Chondrocyte (in vitro differentiated cells): Measurements from ENCODE around the gene C1orf122. TPM values are rescaled to one million over a fixed set of nuclear protein-coding genes. Genes with fewer than 3 reads are reported as not detected.

Experiments used
- DNase-seq: peaks from one replicate; pipeline ENCODE4 v3.0.0; 2021; ENCODE audit warnings: mixed read lengths, low spot score
- H3K27ac Mint-ChIP-seq: one replicate; pipeline ENCODE4 v1.8.0; 2021; ENCODE audit warnings: mild to moderate bottlenecking, moderate library complexity, mixed read lengths; ENCODE audit not compliant: unreplicated experiment
- H3K27me3 Mint-ChIP-seq: 2 replicates; pipeline ENCODE4 v1.8.0; 2021; ENCODE audit warnings: low read depth, mixed read lengths
- H3K36me3 Mint-ChIP-seq: 2 replicates; pipeline ENCODE4 v1.8.0; 2021; ENCODE audit warnings: low read depth, mixed read lengths
- H3K4me1 Mint-ChIP-seq: 2 replicates; pipeline ENCODE4 v1.8.0; 2021; ENCODE audit warnings: low read depth, mild to moderate bottlenecking, mixed read lengths
- H3K4me3 Mint-ChIP-seq: one replicate; pipeline ENCODE4 v1.8.0; 2021; ENCODE audit warnings: mild to moderate bottlenecking, moderate library complexity, mixed read lengths; ENCODE audit not compliant: unreplicated experiment
- H3K9me3 Mint-ChIP-seq: 2 replicates; pipeline ENCODE4 v1.8.0; 2021; ENCODE audit warnings: low read depth, mixed read lengths
- CTCF ChIP-seq: fragments of 200-600 bp; sonication (generic); IDR thresholded peaks from 2 replicates; pipeline ENCODE4 v1.5.0; 2021; ENCODE audit warnings: antibody characterized with exemption, mild to moderate bottlenecking, moderate library complexity
- total RNA-seq: library from RNA; stranded (reverse); gene quantifications from 3 replicates; pipeline ENCODE4 v1.2.1, GENCODE V29; 2021

The C1orf122 gene
- total RNA-seq, 1 donor from 2014 or later, result 76.1 TPM

GRCh38 chr1:37776946-37777516 lies 30.6 kb upstream of the C1orf122 start:
- H3K9me3 Mint-ChIP-seq, result peaks cover 7% of the 10 kb centered on the region
- H3K4me1 Mint-ChIP-seq, result no peaks in the 10 kb centered on the region
- no peak overlapping the region for H3K4me3 Mint-ChIP-seq
- no peak for TF ChIP-seq CTCF
- H3K27me3 Mint-ChIP-seq, result peaks cover 37% of the 10 kb centered on the region
- no peaks in the 10 kb centered on the region for H3K36me3 Mint-ChIP-seq
- H3K27ac Mint-ChIP-seq, result no peak overlapping the region
- no peak for DNase-seq

- Mint-ChIP-seq H3K4me3 (no peak overlapping the region), H3K27me3 (peaks cover 39% of the 10 kb centered on the region), H3K36me3 (no peaks in the 10 kb centered on the region), H3K27ac (no peak overlapping the region), H3K9me3 (peaks cover 5% of the 10 kb centered on the region), H3K4me1 (no peaks in the 10 kb centered on the region)
- DNase-seq, result no peak
- TF ChIP-seq CTCF, result no peak
These were observed 28.9 kb upstream of the C1orf122 start for GRCh38 chr1:37778654-37779053.

GRCh38 chr1:37782491-37782890 lies 25.1 kb upstream of the C1orf122 start:
- no peaks in the 10 kb centered on the region for H3K9me3 Mint-ChIP-seq
- peaks cover 49% of the 10 kb centered on the region for H3K27me3 Mint-ChIP-seq
- no peaks in the 10 kb centered on the region for H3K36me3 Mint-ChIP-seq
- H3K4me3 Mint-ChIP-seq, result no peak overlapping the region
- H3K4me1 Mint-ChIP-seq, result no peaks in the 10 kb centered on the region
- no peak for TF ChIP-seq CTCF
- no peak for DNase-seq
- no peak overlapping the region for H3K27ac Mint-ChIP-seq

GRCh38 chr1:37792943-37793686 lies 14.5 kb upstream of the C1orf122 start:
- H3K27ac Mint-ChIP-seq, result no peak overlapping the region
- peak overlapping the region; percentile 40 for H3K4me3 Mint-ChIP-seq
- TF ChIP-seq CTCF, result no peak
- no peaks in the 10 kb centered on the region for H3K9me3 Mint-ChIP-seq
- DNase-seq, result no peak
- H3K27me3 Mint-ChIP-seq, result peaks cover 21% of the 10 kb centered on the region
- H3K36me3 Mint-ChIP-seq, result peaks cover 1% of the 10 kb centered on the region
- peaks cover 13% of the 10 kb centered on the region for H3K4me1 Mint-ChIP-seq

GRCh38 chr1:37793773-37794371 lies 13.7 kb upstream of the C1orf122 start, which contains the start of gene MANEAL:
TSS of gene MANEAL (plus strand) at chr1:37793847. CDS start at chr1:37794183, 336 bp downstream.
- no peaks in the 10 kb centered on the region for H3K9me3 Mint-ChIP-seq
- peaks cover 15% of the 10 kb centered on the region for H3K27me3 Mint-ChIP-seq
- TF ChIP-seq CTCF, result no peak
- H3K4me1 Mint-ChIP-seq, result peaks cover 14% of the 10 kb centered on the region
- H3K36me3 Mint-ChIP-seq, result peaks cover 1% of the 10 kb centered on the region
- DNase-seq, result no peak
- H3K4me3 Mint-ChIP-seq, result peak within 1 kb of the TSS; percentile 67
- no peak within 1 kb of the TSS for H3K27ac Mint-ChIP-seq
